ENCODE data around the gene RGS3.

The RGS3 gene

GRCh38 chr9:113582698-113583200 is 119.2 kb downstream of the RGS3 start:
- Histone ChIP-seq H3K9me3 (ENCODE audit: control insufficient read depth, insufficient read depth, low read depth, low read length) (no peaks in the 10 kb centered on the region), H3K27ac (ENCODE audit: extremely low read depth, low read depth, low read length) (no peak overlapping the region), H3K4me1 (ENCODE audit: control insufficient read depth, insufficient read depth, low read length) (no peaks in the 10 kb centered on the region), H3K36me3 (ENCODE audit: control insufficient read depth in 2 of 2, insufficient read depth in 1 of 2, low read length in 2 of 2) (no peaks in the 10 kb centered on the region), H3K4me3 (ENCODE audit: low read depth, low read length) (no peak overlapping the region)
- ChIA-PET CTCF (interaction anchor here (0.6 to 2.9 kb wide), 7 partner anchors 9 to 298 kb away, joined by 3 to 23 read pairs (median 4); no protein-coding TSS in a partner anchor), POLR2A (no interaction called here)
- TF ChIP-seq ZNF624 (tag by site-specific recombination; IDR thresholded peaks at IDR 0.05), result no peak

- H3K4me1 ChIP-seq (ENCODE audit: control insufficient read depth, insufficient read depth, low read length), result no peaks in the 10 kb centered on the region
- H3K9me3 ChIP-seq (ENCODE audit: control insufficient read depth, insufficient read depth, low read depth, low read length), result no peaks in the 10 kb centered on the region
- CTCF ChIA-PET, result interaction anchor here (0.7 to 2.9 kb wide), 6 partner anchors 8 to 138 kb away, joined by 3 to 23 read pairs (median 6); no protein-coding TSS in a partner anchor
- H3K4me3 ChIP-seq (ENCODE audit: low read depth, low read length), result no peak overlapping the region
- no peak overlapping the region for H3K27ac ChIP-seq (ENCODE audit: extremely low read depth, low read depth, low read length)
- H3K36me3 ChIP-seq (ENCODE audit: control insufficient read depth in 2 of 2, insufficient read depth in 1 of 2, low read length in 2 of 2), result no peaks in the 10 kb centered on the region
- TF ChIP-seq OSR2 (tag by site-specific recombination; IDR thresholded peaks at IDR 0.05) (no peak), KLF1 (tag by site-specific recombination; IDR thresholded peaks at IDR 0.05) (no peak), ZNF585B (tag by site-specific recombination; IDR thresholded peaks at IDR 0.05) (no peak), CTCF (tag by site-specific recombination; IDR thresholded peaks at IDR 0.05) (no peak), ZNF76 (tag by site-specific recombination; IDR thresholded peaks at IDR 0.05; ENCODE audit: borderline replicate concordance, low read depth) (no peak), YY2 (tag by site-specific recombination; IDR thresholded peaks at IDR 0.05) (no peak), ZNF350 (tag by site-specific recombination; IDR thresholded peaks at IDR 0.05) (no peak)
- POLR2A ChIA-PET, result no interaction called here
Measured at GRCh38 chr9:113583511-113584427, 120.2 kb downstream of the RGS3 start.

GRCh38 chr9:113584428-113585084 is 121.0 kb downstream of the RGS3 start:
- no peaks in the 10 kb centered on the region for H3K36me3 ChIP-seq (ENCODE audit: control insufficient read depth in 2 of 2, insufficient read depth in 1 of 2, low read length in 2 of 2)
- H3K27ac ChIP-seq (ENCODE audit: extremely low read depth, low read depth, low read length), result no peak overlapping the region
- TF ChIP-seq ZBTB11 (tag by site-specific recombination; conservative IDR thresholded peaks at IDR 0.05; ENCODE audit: low read depth) (no peak), CTCF (tag by site-specific recombination; IDR thresholded peaks at IDR 0.05) (no peak), ZFHX2 (tag by site-specific recombination; conservative IDR thresholded peaks at IDR 0.05) (no peak), SCRT2 (tag by site-specific recombination; IDR thresholded peaks at IDR 0.05) (peak; percentile 49)
- POLR2A ChIA-PET, result no interaction called here
- H3K9me3 ChIP-seq (ENCODE audit: control insufficient read depth, insufficient read depth, low read depth, low read length), result no peaks in the 10 kb centered on the region
- CTCF ChIA-PET, result interaction anchor here (0.7 to 0.9 kb wide), 2 partner anchors 10 to 71 kb away, joined by 3 to 5 read pairs; no protein-coding TSS in a partner anchor
- H3K4me1 ChIP-seq (ENCODE audit: control insufficient read depth, insufficient read depth, low read length), result no peaks in the 10 kb centered on the region
- H3K4me3 ChIP-seq (ENCODE audit: low read depth, low read length), result no peak overlapping the region

Data from HEK293 (cell line).